ENCODE results near the gene ATP13A4.
"Not testable (repeated sequence)": the region's sequence is repeated elsewhere in the genome, so short reads cannot be mapped to it uniquely, and the experiment has no call there.

ATP13A4 gene

GRCh38 chr3:193556841-193557240, 2.1 kb upstream of the ATP13A4 start:
- DNase-seq (ENCODE audit: low read depth) = no peak

- no peak for DNase-seq (ENCODE audit: low read depth)
Observed at GRCh38 chr3:193553586-193553985, 1.1 kb downstream of the ATP13A4 start.

GRCh38 chr3:193552923-193553322, 1.8 kb downstream of the ATP13A4 start:
- no peak for DNase-seq (ENCODE audit: low read depth)

GRCh38 chr3:193548406-193548805, 6.3 kb downstream of the ATP13A4 start:
- DNase-seq (ENCODE audit: low read depth) = no peak

GRCh38 chr3:193546129-193546528, 8.6 kb downstream of the ATP13A4 start:
- no peak for DNase-seq (ENCODE audit: low read depth)

- no peak for DNase-seq (ENCODE audit: low read depth)
Observed at GRCh38 chr3:193545304-193545703, 9.4 kb downstream of the ATP13A4 start.

GRCh38 chr3:193544289-193544688, 10.4 kb downstream of the ATP13A4 start:
- DNase-seq (ENCODE audit: low read depth) = no peak

GRCh38 chr3:193530231-193531165, 24.2 kb downstream of the ATP13A4 start:
- no peak for DNase-seq (ENCODE audit: low read depth)

- DNase-seq (ENCODE audit: low read depth) = not testable (repeated sequence)
Observed at GRCh38 chr3:193526085-193526484, 28.6 kb downstream of the ATP13A4 start.

GRCh38 chr3:193522473-193522872, 32.2 kb downstream of the ATP13A4 start:
- no peak for DNase-seq (ENCODE audit: low read depth)

- DNase-seq (ENCODE audit: low read depth) = no peak
Observed at GRCh38 chr3:193520738-193521137, 34.0 kb downstream of the ATP13A4 start.

GRCh38 chr3:193515966-193516365, 38.7 kb downstream of the ATP13A4 start:
- no peak for DNase-seq (ENCODE audit: low read depth)

- no peak for DNase-seq (ENCODE audit: low read depth)
Observed at GRCh38 chr3:193510154-193510553, 44.5 kb downstream of the ATP13A4 start.

- no peak for DNase-seq (ENCODE audit: low read depth)
Observed at GRCh38 chr3:193509103-193509965, 45.4 kb downstream of the ATP13A4 start.

GRCh38 chr3:193508108-193508507, 46.6 kb downstream of the ATP13A4 start:
- no peak for DNase-seq (ENCODE audit: low read depth)

- DNase-seq (ENCODE audit: low read depth) = no peak
Observed at GRCh38 chr3:193507566-193507965, 47.1 kb downstream of the ATP13A4 start.

- no peak for DNase-seq (ENCODE audit: low read depth)
Observed at GRCh38 chr3:193506921-193507320, 47.8 kb downstream of the ATP13A4 start.

- no peak for DNase-seq (ENCODE audit: low read depth)
Observed at GRCh38 chr3:193502871-193503270, 51.8 kb downstream of the ATP13A4 start.

GRCh38 chr3:193499801-193500485, 54.8 kb downstream of the ATP13A4 start:
- no peak for DNase-seq (ENCODE audit: low read depth)

GRCh38 chr3:193499136-193499770, 55.4 kb downstream of the ATP13A4 start:
- DNase-seq (ENCODE audit: low read depth) = no peak

GRCh38 chr3:193498215-193498614, 56.5 kb downstream of the ATP13A4 start:
- no peak for DNase-seq (ENCODE audit: low read depth)

- no peak for DNase-seq (ENCODE audit: low read depth)
Observed at GRCh38 chr3:193496658-193497057, 58.0 kb downstream of the ATP13A4 start.
